SJSA1 (cell line): ENCODE results near the gene NR3C1. TPM values are rescaled to one million over a fixed set of nuclear protein-coding genes. Genes with fewer than 3 reads are reported as not detected.

Experiments
- DNase-seq, 2 experiments: peaks; one replicate each; pipeline ENCODE4 v3.0.0-alpha.2; 2015 to 2020; ENCODE audit warnings: low spot score in 2 of 2, low read depth in 1 of 2
- H3K27ac ChIP-seq: fragments of 250-450 bp; sonication (Bioruptor Pico); 2 replicates; pipeline ENCODE4 v1.5.1; 2020; ENCODE audit warnings: mild to moderate bottlenecking, moderate library complexity
- H3K27me3 ChIP-seq: fragments of 250-450 bp; sonication (Bioruptor Pico); replicated peaks from 2 replicates; pipeline ENCODE4 v1.5.1; 2020; ENCODE audit warnings: mild to moderate bottlenecking, moderate library complexity
- H3K36me3 ChIP-seq: fragments of 250-450 bp; sonication (Bioruptor Pico); 2 replicates; pipeline ENCODE4 v1.5.1; 2020; ENCODE audit warnings: mild to moderate bottlenecking
- H3K4me1 ChIP-seq: fragments of 250-450 bp; sonication (Bioruptor Pico); replicated peaks from 2 replicates; pipeline ENCODE4 v1.6.1; 2021; ENCODE audit warnings: mild to moderate bottlenecking
- H3K4me3 ChIP-seq: fragments of 250-450 bp; sonication (Bioruptor Pico); 2 replicates; pipeline ENCODE4 v1.5.1; 2020; ENCODE audit warnings: mild to moderate bottlenecking
- H3K9me3 ChIP-seq: fragments of 250-450 bp; sonication (Bioruptor Pico); replicated peaks from 2 replicates; pipeline ENCODE4 v1.5.1; 2020; ENCODE audit warnings: mild to moderate bottlenecking
- total RNA-seq: library from RNA; depleted of rRNA; stranded (reverse); fragments of >200 nt; shearing (Covaris generic); gene quantifications from 2 replicates; pipeline ENCODE4 v1.2.3, GENCODE V29; 2014

NR3C1 gene
- total RNA-seq, 1 experiment from 2014 or later = 86.5 TPM

GRCh38 chr5:143413958-143414669 is 10.6 kb upstream of the NR3C1 start:
- DNase-seq = no peak
- H3K4me3 ChIP-seq = no peak overlapping the region
- no peak overlapping the region for H3K27ac ChIP-seq
- no peaks in the 10 kb centered on the region for H3K27me3 ChIP-seq
- H3K4me1 ChIP-seq = no peaks in the 10 kb centered on the region
- no peaks in the 10 kb centered on the region for H3K36me3 ChIP-seq
- H3K9me3 ChIP-seq = no peaks in the 10 kb centered on the region

- Histone ChIP-seq H3K4me3 (no peak overlapping the region), H3K36me3 (no peaks in the 10 kb centered on the region), H3K27ac (no peak overlapping the region), H3K4me1 (no peaks in the 10 kb centered on the region), H3K27me3 (no peaks in the 10 kb centered on the region), H3K9me3 (no peaks in the 10 kb centered on the region)
- no peak for DNase-seq
Observed at GRCh38 chr5:143412661-143413342, 9.3 kb upstream of the NR3C1 start.

- H3K36me3 ChIP-seq = 0 out of 2 replicates have a peak, but pooled peaks cover 3% of the 10 kb centered on the region
- H3K4me3 ChIP-seq = no peak overlapping the region
- no peaks in the 10 kb centered on the region; the same call in 1 of the 2 replicates for H3K9me3 ChIP-seq
- H3K27me3 ChIP-seq = no peaks in the 10 kb centered on the region
- DNase-seq = no peak
- H3K4me1 ChIP-seq = peaks cover 9% of the 10 kb centered on the region
- H3K27ac ChIP-seq = no peak overlapping the region
Observed at GRCh38 chr5:143409926-143410325, 6.4 kb upstream of the NR3C1 start.

GRCh38 chr5:143406408-143406807 is 2.9 kb upstream of the NR3C1 start:
- H3K4me3 ChIP-seq = no peak overlapping the region
- H3K27ac ChIP-seq = no peak overlapping the region
- H3K36me3 ChIP-seq = peaks cover 29% of the 10 kb centered on the region
- peaks cover 18% of the 10 kb centered on the region for H3K4me1 ChIP-seq
- DNase-seq = no peak
- no peaks in the 10 kb centered on the region; the same call in 1 of the 2 replicates for H3K9me3 ChIP-seq
- H3K27me3 ChIP-seq = no peaks in the 10 kb centered on the region

GRCh38 chr5:143405849-143406098 is 2.3 kb upstream of the NR3C1 start:
- Histone ChIP-seq H3K27ac (peak overlapping the region; percentile 98), H3K36me3 (peaks cover 34% of the 10 kb centered on the region), H3K9me3 (no peaks in the 10 kb centered on the region; the same call in 1 of the 2 replicates), H3K4me1 (peaks cover 25% of the 10 kb centered on the region), H3K4me3 (peak overlapping the region; percentile 87), H3K27me3 (no peaks in the 10 kb centered on the region)
- DNase-seq = no peak

- Histone ChIP-seq H3K36me3 (peaks cover 39% of the 10 kb centered on the region), H3K4me1 (peaks cover 30% of the 10 kb centered on the region), H3K27ac (peak overlapping the region; percentile 98), H3K4me3 (peak overlapping the region; percentile 87), H3K27me3 (no peaks in the 10 kb centered on the region), H3K9me3 (no peaks in the 10 kb centered on the region; the same call in 1 of the 2 replicates)
- DNase-seq = peak; percentile 88 to 92
Observed at GRCh38 chr5:143405063-143405848, 1.8 kb upstream of the NR3C1 start.

GRCh38 chr5:143404416-143405062 is 1.1 kb upstream of the NR3C1 start:
- Histone ChIP-seq H3K27ac (peak overlapping the region; percentile 98), H3K4me1 (peaks cover 34% of the 10 kb centered on the region), H3K4me3 (peak overlapping the region; percentile 87), H3K36me3 (peaks cover 45% of the 10 kb centered on the region), H3K9me3 (no peaks in the 10 kb centered on the region; the same call in 1 of the 2 replicates), H3K27me3 (no peaks in the 10 kb centered on the region)
- DNase-seq = peak; percentile 91 to 93

GRCh38 chr5:143403334-143403592 is 223 bp downstream of the NR3C1 start:
- H3K27ac ChIP-seq = peak overlapping the region; percentile 98

GRCh38 chr5:143402553-143403333 is 743 bp downstream of the NR3C1 start:
- Histone ChIP-seq H3K27me3 (no peaks in the 10 kb centered on the region), H3K27ac (peak overlapping the region; percentile 98), H3K4me3 (peak overlapping the region; percentile 87), H3K4me1 (peaks cover 48% of the 10 kb centered on the region), H3K9me3 (no peaks in the 10 kb centered on the region; the same call in 1 of the 2 replicates), H3K36me3 (peaks cover 59% of the 10 kb centered on the region)
- DNase-seq = peak; percentile 71 to 73

More at GRCh38 chr5:143403334-143403592, 223 bp downstream of the NR3C1 start:
- Histone ChIP-seq H3K4me1 (peaks cover 47% of the 10 kb centered on the region), H3K36me3 (peaks cover 57% of the 10 kb centered on the region), H3K9me3 (no peaks in the 10 kb centered on the region; the same call in 1 of the 2 replicates), H3K27me3 (no peaks in the 10 kb centered on the region), H3K4me3 (peak overlapping the region; percentile 87)
- no peak for DNase-seq

- no peaks in the 10 kb centered on the region; the same call in 1 of the 2 replicates for H3K9me3 ChIP-seq
- peak overlapping the region; percentile 87 for H3K4me3 ChIP-seq
- H3K27me3 ChIP-seq = no peaks in the 10 kb centered on the region
- H3K4me1 ChIP-seq = peaks cover 50% of the 10 kb centered on the region
- peak in 1 of 2 experiments; percentile 48 for DNase-seq
- H3K27ac ChIP-seq = peak overlapping the region; percentile 98
- peaks cover 63% of the 10 kb centered on the region for H3K36me3 ChIP-seq
Observed at GRCh38 chr5:143402017-143402552, 1.4 kb downstream of the NR3C1 start.

GRCh38 chr5:143401227-143402016 is 2.1 kb downstream of the NR3C1 start:
- Histone ChIP-seq H3K4me1 (peaks cover 52% of the 10 kb centered on the region), H3K4me3 (peak overlapping the region; percentile 87), H3K9me3 (no peaks in the 10 kb centered on the region; the same call in 1 of the 2 replicates), H3K27me3 (no peaks in the 10 kb centered on the region), H3K27ac (peak overlapping the region; percentile 98), H3K36me3 (peaks cover 70% of the 10 kb centered on the region)
- peak in 1 of 2 experiments; percentile 32 for DNase-seq

GRCh38 chr5:143400541-143401226 is 2.8 kb downstream of the NR3C1 start:
- Histone ChIP-seq H3K9me3 (no peaks in the 10 kb centered on the region; the same call in 1 of the 2 replicates), H3K4me1 (peaks cover 53% of the 10 kb centered on the region), H3K27ac (peak overlapping the region; percentile 0; the same call in 1 of the 2 replicates), H3K27me3 (no peaks in the 10 kb centered on the region), H3K36me3 (peaks cover 73% of the 10 kb centered on the region), H3K4me3 (peak overlapping the region; percentile 87)
- peak in 1 of 2 experiments; percentile 45 for DNase-seq
